OCI-LY1 (cell line): ENCODE results near the gene SH3PXD2A.

Source experiments
- CTCF ChIP-seq: fragments of 200-600 bp; sonication (generic), shearing (Covaris generic); IDR thresholded peaks from 2 replicates; pipeline ENCODE4 v1.5.1; 2017; ENCODE audit warnings: mild to moderate bottlenecking, antibody characterized with exemption, low read length, moderate library complexity, mixed read lengths
- EZH2 ChIP-seq: fragments of 200-600 bp; sonication (generic), shearing (Covaris generic); IDR thresholded peaks from 2 replicates; pipeline ENCODE4 v1.8.0; 2017; ENCODE audit warnings: borderline replicate concordance, mixed run types, mild to moderate bottlenecking, antibody characterized with exemption, low read length, moderate library complexity, mixed read lengths

- no peak for TF ChIP-seq CTCF
- TF ChIP-seq EZH2: no peak
Observed at GRCh38 chr10:103849880-103850571, 5.3 kb downstream of the SH3PXD2A start.
